ENCODE data around the gene PHF24. TPM values are rescaled to one million over a fixed set of nuclear protein-coding genes. Genes with fewer than 3 reads are reported as not detected.
A peak's percentile ranks its signal among the peaks of the same experiment; 100 is the strongest.

Gene PHF24
- total and polyA plus RNA-seq, 10 of the 15 experiments (the other 5 are each of a cell fraction or from before 2014, with no cell fraction given) = 0.02 to 0.04 TPM; not detected in 8

- peaks cover 51% of the 10 kb centered on the region for H3K4me1 ChIP-seq (ENCODE audit: control insufficient read depth, insufficient read depth, low read length)
- no TSS peak for BruUV-seq (replicated peaks)
These were observed 32.0 kb downstream of the PHF24 start for GRCh38 chr9:34989946-34990635.

GRCh38 chr9:34990908-34991606 is 33.0 kb downstream of the PHF24 start:
- no peaks in the 10 kb centered on the region for H3K27me3 ChIP-seq (replicated peaks in 1 of 2; ENCODE audit: control insufficient read depth in 2 of 2, insufficient read depth in 2 of 2, low read length in 1 of 2)
- H3K79me2 ChIP-seq (ENCODE audit: control insufficient read depth, insufficient read depth, low read length) = no peaks in the 10 kb centered on the region
- no peaks in the 10 kb centered on the region for H4K20me1 ChIP-seq (ENCODE audit: control insufficient read depth, insufficient read depth)
- ATAC-seq (no peak), FAIRE-seq (no peak), DNase-seq (ENCODE audit: low read depth, low spot score) (no peak)
- H3K4me2 ChIP-seq (ENCODE audit: control insufficient read depth, insufficient read depth) = peak overlapping the region; percentile 93; the same call in 1 of the 2 replicates
- H3K9me3 ChIP-seq (replicated peaks; ENCODE audit: control insufficient read depth, insufficient read depth, low read length) = no peaks in the 10 kb centered on the region
- ChIA-PET CTCF (interaction anchor here (0.8 to 7.4 kb wide), 4 partner anchors 11 to 93 kb away, joined by 3 to 63 read pairs (median 32); a partner anchor contains a TSS), SMC1A (ENCODE audit: uncharacterized antibody, unreplicated experiment) (interaction anchor here (1.1 to 4.5 kb wide), 2 partner anchors 42 to 61 kb away, joined by 3 to 33 read pairs; no protein-coding TSS in a partner anchor), POLR2A (interaction anchor here (1.4 kb wide), 1 partner anchor 11 kb away, joined by 3 read pairs; no protein-coding TSS in a partner anchor), RAD21 (ENCODE audit: unreplicated experiment) (interaction anchor here (1.6 to 4.7 kb wide), 2 partner anchors 60 to 81 kb away, joined by 4 to 35 read pairs; no protein-coding TSS in a partner anchor)
- in situ Hi-C loops (cut with MboI) (no loop called here), intact Hi-C loops (cut with micrococcal nuclease; ENCODE audit: unreplicated experiment) (no loop called here)
- no peak overlapping the region for H3K27ac ChIP-seq (ENCODE audit: control insufficient read depth, insufficient read depth)
- H2AFZ ChIP-seq (ENCODE audit: control insufficient read depth, low read depth, low read length) = peak overlapping the region; percentile 9; the same call in 1 of the 2 replicates
- 2% methylated on average over 7 of the region's 7 CpGs for WGBS (ENCODE audit: insufficient coverage, insufficient replicate concordance, low lambda C conversion rate, missing lambda C conversion rate)
- TSS peak; percentile 72 for BruUV-seq (replicated peaks)
- peaks cover 46% of the 10 kb centered on the region for H3K4me1 ChIP-seq (ENCODE audit: control insufficient read depth, insufficient read depth, low read length)
- no peak for TF ChIP-seq SMAD5 (IDR thresholded peaks at IDR 0.05; ENCODE audit: low read depth)
- no peak for TF ChIP-seq CHD4 (IDR thresholded peaks at IDR 0.05)
- TF ChIP-seq TBL1XR1 (IDR thresholded peaks at IDR 0.05; ENCODE audit: low read depth, low read length) = no peak
- TF ChIP-seq USF2 (IDR thresholded peaks at IDR 0.05; ENCODE audit: borderline replicate concordance, low read depth, low read length) = no peak
- TF ChIP-seq PKNOX1 (IDR thresholded peaks at IDR 0.05) = peak; percentile 71
- H3K9ac ChIP-seq (ENCODE audit: control insufficient read depth, insufficient read depth, low read length) = no peak overlapping the region
- H3K4me3 ChIP-seq = peak overlapping the region; percentile 26
- H3K36me3 ChIP-seq (ENCODE audit: control insufficient read depth in 2 of 2, insufficient read depth in 2 of 2, low read length in 1 of 2) = no peaks in the 10 kb centered on the region

More at GRCh38 chr9:34989946-34990635, 32.0 kb downstream of the PHF24 start:
- FAIRE-seq (no peak), DNase-seq (ENCODE audit: low read depth, low spot score) (no peak), ATAC-seq (peak; percentile 9)
- no peaks in the 10 kb centered on the region for H3K36me3 ChIP-seq (ENCODE audit: control insufficient read depth in 2 of 2, insufficient read depth in 2 of 2, low read length in 1 of 2)
- H3K27ac ChIP-seq (ENCODE audit: control insufficient read depth, insufficient read depth) = no peak overlapping the region; the same call in 1 of the 2 replicates
- H3K4me3 ChIP-seq = peak overlapping the region; percentile 95
- 4% methylated on average over 24 of the region's 39 CpGs for WGBS (ENCODE audit: insufficient coverage, insufficient replicate concordance, low lambda C conversion rate, missing lambda C conversion rate)
- ChIA-PET SMC1A (ENCODE audit: uncharacterized antibody, unreplicated experiment) (no interaction called here), RAD21 (ENCODE audit: unreplicated experiment) (interaction anchor here (0.6 to 4.7 kb wide), 7 partner anchors 61 to 250 kb away, joined by 3 to 35 read pairs (median 3); no protein-coding TSS in a partner anchor), POLR2A (interaction anchor here (0.6 to 1.4 kb wide), 4 partner anchors 12 to 90 kb away, joined by 3 to 5 read pairs (median 4); partner anchors contain the start of genes FANCG and VCP), CTCF (interaction anchor here (0.6 to 7.4 kb wide), 6 partner anchors 62 to 746 kb away, joined by 3 to 63 read pairs (median 4); a partner anchor contains a TSS)
- intact Hi-C loops (cut with micrococcal nuclease; ENCODE audit: unreplicated experiment) = loop anchor here (5.0 kb wide), 3 partner anchors 62 to 107 kb away; partner anchors contain the start of genes PIGO and VCP
- peak overlapping the region; percentile 55 for H3K9ac ChIP-seq (ENCODE audit: control insufficient read depth, insufficient read depth, low read length)
- H3K79me2 ChIP-seq (ENCODE audit: control insufficient read depth, insufficient read depth, low read length) = no peaks in the 10 kb centered on the region
- H3K9me3 ChIP-seq (replicated peaks; ENCODE audit: control insufficient read depth, insufficient read depth, low read length) = no peaks in the 10 kb centered on the region
- in situ Hi-C loops (cut with MboI) = no loop called here
- H2AFZ ChIP-seq (ENCODE audit: control insufficient read depth, low read depth, low read length) = peak overlapping the region; percentile 77
- no peaks in the 10 kb centered on the region for H4K20me1 ChIP-seq (ENCODE audit: control insufficient read depth, insufficient read depth)
- TF ChIP-seq CBFB (IDR thresholded peaks at IDR 0.05; ENCODE audit: low read depth) (no peak), GATAD2B (conservative IDR thresholded peaks at IDR 0.05; ENCODE audit: low read depth) (0 out of 2 replicates have a peak, but pooled peaks have one; percentile 9)
- no peaks in the 10 kb centered on the region for H3K27me3 ChIP-seq (replicated peaks in 1 of 2; ENCODE audit: control insufficient read depth in 2 of 2, insufficient read depth in 2 of 2, low read length in 1 of 2)
- peak overlapping the region; percentile 93 for H3K4me2 ChIP-seq (ENCODE audit: control insufficient read depth, insufficient read depth)
